ENCODE data around the gene PDC.

Gene PDC

GRCh38 chr1:186438567-186438966 lies 22.3 kb downstream of the PDC start:
- no peaks in the 10 kb centered on the region for H3K36me3 ChIP-seq (ENCODE audit: insufficient read depth, low read length)
- no peak overlapping the region for H2AFZ ChIP-seq (ENCODE audit: low read length)
- no peaks in the 10 kb centered on the region for H4K20me1 ChIP-seq (ENCODE audit: insufficient read depth, low read length)
- no peaks in the 10 kb centered on the region for H3K79me2 ChIP-seq (ENCODE audit: insufficient read depth, low read length)
- TF ChIP-seq CTCF (IDR thresholded peaks at IDR 0.05; ENCODE audit: low read length) (no peak), EZH2 (IDR thresholded peaks at IDR 0.05; ENCODE audit: borderline replicate concordance, low read length) (no peak)
- no peaks in the 10 kb centered on the region for H3K27me3 ChIP-seq (ENCODE audit: insufficient read depth, low read length)
- no peaks in the 10 kb centered on the region for H3K4me1 ChIP-seq (ENCODE audit: insufficient read depth, low read length, severe bottlenecking)
- H3K9ac ChIP-seq (ENCODE audit: low read length), result no peak overlapping the region
- H3K27ac ChIP-seq (ENCODE audit: low read depth, low read length, poor library complexity, severe bottlenecking), result no peak overlapping the region
- no peaks in the 10 kb centered on the region for H3K9me3 ChIP-seq (ENCODE audit: low read length)
- no peak overlapping the region for H3K4me3 ChIP-seq (ENCODE audit: low read depth, low read length, poor library complexity, severe bottlenecking)
- H3F3A ChIP-seq (ENCODE audit: insufficient read depth, low read length), result no peaks in the 10 kb centered on the region
- H3K9me2 ChIP-seq (ENCODE audit: low read depth, low read length), result no peaks in the 10 kb centered on the region
- no peak overlapping the region for H3K4me2 ChIP-seq (ENCODE audit: low read length)

- Histone ChIP-seq H3K9me2 (ENCODE audit: low read depth, low read length) (no peaks in the 10 kb centered on the region), H3K27me3 (ENCODE audit: insufficient read depth, low read length) (no peaks in the 10 kb centered on the region), H4K20me1 (ENCODE audit: insufficient read depth, low read length) (no peaks in the 10 kb centered on the region), H3K9me3 (ENCODE audit: low read length) (no peaks in the 10 kb centered on the region), H3F3A (ENCODE audit: insufficient read depth, low read length) (no peaks in the 10 kb centered on the region), H2AFZ (ENCODE audit: low read length) (no peak overlapping the region), H3K27ac (ENCODE audit: low read depth, low read length, poor library complexity, severe bottlenecking) (no peak overlapping the region), H3K79me2 (ENCODE audit: insufficient read depth, low read length) (no peaks in the 10 kb centered on the region), H3K36me3 (ENCODE audit: insufficient read depth, low read length) (no peaks in the 10 kb centered on the region), H3K4me1 (ENCODE audit: insufficient read depth, low read length, severe bottlenecking) (no peaks in the 10 kb centered on the region), H3K4me3 (ENCODE audit: low read depth, low read length, poor library complexity, severe bottlenecking) (no peak overlapping the region), H3K4me2 (ENCODE audit: low read length) (no peak overlapping the region), H3K9ac (ENCODE audit: low read length) (no peak overlapping the region)
- TF ChIP-seq EZH2 (IDR thresholded peaks at IDR 0.05; ENCODE audit: borderline replicate concordance, low read length) (no peak), CTCF (IDR thresholded peaks at IDR 0.05; ENCODE audit: low read length) (no peak)
These were observed 25.6 kb downstream of the PDC start for GRCh38 chr1:186435336-186435735.

- Histone ChIP-seq H3K9ac (ENCODE audit: low read length) (no peak overlapping the region), H3K9me2 (ENCODE audit: low read depth, low read length) (no peaks in the 10 kb centered on the region), H4K20me1 (ENCODE audit: insufficient read depth, low read length) (no peaks in the 10 kb centered on the region), H3K9me3 (ENCODE audit: low read length) (no peaks in the 10 kb centered on the region), H3K79me2 (ENCODE audit: insufficient read depth, low read length) (no peaks in the 10 kb centered on the region), H3K36me3 (ENCODE audit: insufficient read depth, low read length) (no peaks in the 10 kb centered on the region), H3F3A (ENCODE audit: insufficient read depth, low read length) (no peaks in the 10 kb centered on the region), H3K4me2 (ENCODE audit: low read length) (no peak overlapping the region), H3K4me1 (ENCODE audit: insufficient read depth, low read length, severe bottlenecking) (no peaks in the 10 kb centered on the region), H3K27ac (ENCODE audit: low read depth, low read length, poor library complexity, severe bottlenecking) (no peak overlapping the region), H3K4me3 (ENCODE audit: low read depth, low read length, poor library complexity, severe bottlenecking) (no peak overlapping the region), H3K27me3 (ENCODE audit: insufficient read depth, low read length) (no peaks in the 10 kb centered on the region), H2AFZ (ENCODE audit: low read length) (no peak overlapping the region)
- no peak for TF ChIP-seq CTCF (IDR thresholded peaks at IDR 0.05; ENCODE audit: low read length)
These were observed 31.9 kb downstream of the PDC start for GRCh38 chr1:186429017-186429416.

All from OCI-LY1 (cell line).